ENCODE results near the gene VASN.

DNA sequence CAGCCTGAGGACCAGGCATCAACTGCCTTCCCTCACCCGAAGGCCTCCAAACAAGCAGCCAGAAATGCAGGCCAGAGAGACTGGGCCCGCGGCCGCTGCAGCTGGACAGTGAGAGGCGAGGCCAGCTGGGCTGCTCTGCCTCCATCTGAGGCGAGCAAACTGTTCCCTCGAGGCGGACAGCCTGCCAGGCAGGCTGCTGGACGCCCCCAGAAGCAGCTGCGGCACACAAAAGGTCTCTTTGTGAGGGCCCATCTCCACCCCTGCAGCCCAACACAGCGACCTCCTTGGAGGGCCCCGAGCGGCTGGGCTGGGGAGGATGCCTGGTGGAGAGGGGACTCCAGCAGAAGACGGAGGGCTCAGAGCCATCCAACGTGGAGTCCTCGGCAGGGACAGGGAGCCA is 40.0 kb downstream of the VASN start:
- TF ChIP-seq GATA2 (IDR thresholded peaks at IDR 0.05; ENCODE audit: low read depth, low read length), result no peak
- no peak for TF ChIP-seq GATA3 (IDR thresholded peaks at IDR 0.05; ENCODE audit: low read depth, low read length)
